VCaP (cell line): ENCODE measurements around the gene RAPGEF1.
A peak's percentile ranks its signal among the peaks of the same experiment; 100 is the strongest.

Experiments
- H3K27ac ChIP-seq: fragments of 450-650 bp; 2 replicates; pipeline ENCODE4 v1.5.1; 2017
- CTCF ChIP-seq: fragments of 450-650 bp; conservative IDR thresholded peaks from 2 replicates; pipeline ENCODE4 v1.5.1; 2017; ENCODE audit warnings: mild to moderate bottlenecking, moderate library complexity

RAPGEF1 gene

GRCh38 chr9:131628459-131629225 is 111.2 kb downstream of the RAPGEF1 start:
- H3K27ac ChIP-seq: no peak overlapping the region
- no peak for TF ChIP-seq CTCF

GRCh38 chr9:131627648-131628458 is 112.0 kb downstream of the RAPGEF1 start:
- TF ChIP-seq CTCF: no peak
- H3K27ac ChIP-seq: no peak overlapping the region

- no peak for TF ChIP-seq CTCF
- H3K27ac ChIP-seq: no peak overlapping the region
Observed at GRCh38 chr9:131627326-131627647, 112.6 kb downstream of the RAPGEF1 start.

GRCh38 chr9:131625790-131626670 is 113.8 kb downstream of the RAPGEF1 start:
- no peak for TF ChIP-seq CTCF
- peak overlapping the region; percentile 65 for H3K27ac ChIP-seq

GRCh38 chr9:131625508-131625787 is 114.4 kb downstream of the RAPGEF1 start:
- TF ChIP-seq CTCF: no peak

GRCh38 chr9:131624636-131625507 is 115.0 kb downstream of the RAPGEF1 start:
- peak overlapping the region; percentile 65 for H3K27ac ChIP-seq

More at GRCh38 chr9:131625508-131625787, 114.4 kb downstream of the RAPGEF1 start:
- peak overlapping the region; percentile 65 for H3K27ac ChIP-seq

More at GRCh38 chr9:131624636-131625507, 115.0 kb downstream of the RAPGEF1 start:
- TF ChIP-seq CTCF: no peak
